ENCODE measurements around the gene C20orf173.

Gene C20orf173

GRCh38 chr20:35504751-35505150, 24.7 kb downstream of the C20orf173 start:
- no peak for DNase-seq

GRCh38 chr20:35503841-35504561, 25.5 kb downstream of the C20orf173 start:
- DNase-seq, result no peak

GRCh38 chr20:35503281-35503680, 26.2 kb downstream of the C20orf173 start:
- DNase-seq, result no peak

GRCh38 chr20:35502352-35502751, 27.1 kb downstream of the C20orf173 start:
- no peak for DNase-seq

- DNase-seq, result no peak
Observed at GRCh38 chr20:35499271-35499670, 30.2 kb downstream of the C20orf173 start.

- DNase-seq, result no peak
Observed at GRCh38 chr20:35497780-35498189, 31.7 kb downstream of the C20orf173 start.

GRCh38 chr20:35497320-35497719, 32.1 kb downstream of the C20orf173 start:
- no peak for DNase-seq

GRCh38 chr20:35496481-35496880, 33.0 kb downstream of the C20orf173 start:
- DNase-seq, result no peak

- no peak for DNase-seq
Observed at GRCh38 chr20:35492352-35492751, 37.1 kb downstream of the C20orf173 start.

- DNase-seq, result no peak
Observed at GRCh38 chr20:35491823-35492222, 37.6 kb downstream of the C20orf173 start.

- peak; percentile 63 for DNase-seq
Observed at GRCh38 chr20:35490736-35491181, 38.7 kb downstream of the C20orf173 start.

GRCh38 chr20:35489717-35490116, 39.7 kb downstream of the C20orf173 start:
- DNase-seq, result no peak

GRCh38 chr20:35487479-35487878, 42.0 kb downstream of the C20orf173 start:
- no peak for DNase-seq

GRCh38 chr20:35479798-35480197, 49.7 kb downstream of the C20orf173 start:
- DNase-seq, result no peak

GRCh38 chr20:35478804-35479472, 50.5 kb downstream of the C20orf173 start:
- DNase-seq, result no peak

All from NK-92 treated with Interleukin-12 subunit alpha and Interleukin-12 subunit beta, amount 100 ng/mL, for 24 hours (cell line).